Omental fat pad (tissue), 4 donors: ENCODE results near the gene NMT1. TPM values are rescaled to one million over a fixed set of nuclear protein-coding genes. Genes with fewer than 3 reads are reported as not detected.

ENCODE experiments used
- ATAC-seq: fragments of 150-250 bp; one replicate; pipeline ENCODE4 v1.9.1; 2016; ENCODE audit warnings: mild to moderate bottlenecking, moderate library complexity; ENCODE audit not compliant: low FRiP score
- DNase-seq: peaks from one replicate; pipeline ENCODE4 v3.0.0-alpha.2; 2019; ENCODE audit warnings: low spot score
- CTCF ChIP-seq, 3 donors: fragments of 450-650 bp; IDR thresholded peaks; one replicate each; pipeline ENCODE4 v1.5.1; 2016 to 2017; ENCODE audit warnings: antibody characterized with exemption in 3 of 3, mild to moderate bottlenecking in 3 of 3, moderate library complexity in 2 of 3
- total RNA-seq, 4 donors: library from RNA; depleted of rRNA; stranded (reverse); fragments of >200 nt; gene quantifications; one replicate each; pipeline ENCODE4 v1.1.0, GENCODE V29; 2016

NMT1 gene
- total RNA-seq, 4 donors from 2014 or later = 57.3 to 101 (median 78.1) TPM

GRCh38 chr17:45128331-45128730, 67.2 kb downstream of the NMT1 start:
- ATAC-seq (no peak), DNase-seq (no peak)
- no peak for TF ChIP-seq CTCF (IDR thresholded peaks at IDR 0.05)

GRCh38 chr17:45128989-45129388, 67.9 kb downstream of the NMT1 start:
- DNase-seq (no peak), ATAC-seq (no peak)
- no peak for TF ChIP-seq CTCF (IDR thresholded peaks at IDR 0.05)

GRCh38 chr17:45129426-45129939, 68.4 kb downstream of the NMT1 start:
- ATAC-seq = no peak
- DNase-seq = no peak
- TF ChIP-seq CTCF (IDR thresholded peaks at IDR 0.05) = no peak

GRCh38 chr17:45129940-45130680, 69.0 kb downstream of the NMT1 start:
- no peak for TF ChIP-seq CTCF (IDR thresholded peaks at IDR 0.05)
- ATAC-seq (no peak), DNase-seq (no peak)

- ATAC-seq (no peak), DNase-seq (no peak)
- TF ChIP-seq CTCF (IDR thresholded peaks at IDR 0.05) = no peak
Measured at GRCh38 chr17:45130681-45131615, 69.8 kb downstream of the NMT1 start.

GRCh38 chr17:45131616-45132319, 70.7 kb downstream of the NMT1 start:
- ATAC-seq (no peak), DNase-seq (no peak)
- TF ChIP-seq CTCF (IDR thresholded peaks at IDR 0.05) = peak in 1 of 3 donors; percentile 83
